ENCODE measurements around the gene TBC1D21.

Gene TBC1D21

GRCh38 chr15:73862276-73862675 lies 11.1 kb upstream of the TBC1D21 start:
- no peak for TF ChIP-seq CTCF (conservative IDR thresholded peaks at IDR 0.05)
- TF ChIP-seq ZFX (IDR thresholded peaks at IDR 0.05), result no peak
- H3K27ac ChIP-seq, result no peak overlapping the region

GRCh38 chr15:73865379-73865778 lies 8.0 kb upstream of the TBC1D21 start:
- TF ChIP-seq ZFX (IDR thresholded peaks at IDR 0.05) (no peak), CTCF (conservative IDR thresholded peaks at IDR 0.05) (no peak)
- H3K27ac ChIP-seq, result no peak overlapping the region

- TF ChIP-seq ZFX (IDR thresholded peaks at IDR 0.05), result no peak
- no peak for TF ChIP-seq CTCF (conservative IDR thresholded peaks at IDR 0.05)
These were observed 7.5 kb upstream of the TBC1D21 start for GRCh38 chr15:73865904-73866303.

GRCh38 chr15:73866481-73866880 lies 6.9 kb upstream of the TBC1D21 start:
- no peak for TF ChIP-seq CTCF (conservative IDR thresholded peaks at IDR 0.05)
- no peak for TF ChIP-seq ZFX (IDR thresholded peaks at IDR 0.05)
- no peak overlapping the region for H3K27ac ChIP-seq

More at GRCh38 chr15:73865904-73866303, 7.5 kb upstream of the TBC1D21 start:
- no peak overlapping the region for H3K27ac ChIP-seq

GRCh38 chr15:73866881-73867410 lies 6.4 kb upstream of the TBC1D21 start:
- TF ChIP-seq CTCF (conservative IDR thresholded peaks at IDR 0.05), result no peak; the same call in none of the 2 replicates
- no peak overlapping the region for H3K27ac ChIP-seq

GRCh38 chr15:73867426-73867825 lies 5.9 kb upstream of the TBC1D21 start:
- TF ChIP-seq CTCF (conservative IDR thresholded peaks at IDR 0.05) (no peak), ZFX (IDR thresholded peaks at IDR 0.05) (no peak)
- no peak overlapping the region for H3K27ac ChIP-seq

GRCh38 chr15:73867956-73868355 lies 5.4 kb upstream of the TBC1D21 start:
- TF ChIP-seq ZFX (IDR thresholded peaks at IDR 0.05), result no peak
- TF ChIP-seq CTCF (conservative IDR thresholded peaks at IDR 0.05), result no peak
- no peak overlapping the region for H3K27ac ChIP-seq

Data from C4-2B (cell line).